ENCODE results near the gene TAMALIN.

TAMALIN gene

DNA sequence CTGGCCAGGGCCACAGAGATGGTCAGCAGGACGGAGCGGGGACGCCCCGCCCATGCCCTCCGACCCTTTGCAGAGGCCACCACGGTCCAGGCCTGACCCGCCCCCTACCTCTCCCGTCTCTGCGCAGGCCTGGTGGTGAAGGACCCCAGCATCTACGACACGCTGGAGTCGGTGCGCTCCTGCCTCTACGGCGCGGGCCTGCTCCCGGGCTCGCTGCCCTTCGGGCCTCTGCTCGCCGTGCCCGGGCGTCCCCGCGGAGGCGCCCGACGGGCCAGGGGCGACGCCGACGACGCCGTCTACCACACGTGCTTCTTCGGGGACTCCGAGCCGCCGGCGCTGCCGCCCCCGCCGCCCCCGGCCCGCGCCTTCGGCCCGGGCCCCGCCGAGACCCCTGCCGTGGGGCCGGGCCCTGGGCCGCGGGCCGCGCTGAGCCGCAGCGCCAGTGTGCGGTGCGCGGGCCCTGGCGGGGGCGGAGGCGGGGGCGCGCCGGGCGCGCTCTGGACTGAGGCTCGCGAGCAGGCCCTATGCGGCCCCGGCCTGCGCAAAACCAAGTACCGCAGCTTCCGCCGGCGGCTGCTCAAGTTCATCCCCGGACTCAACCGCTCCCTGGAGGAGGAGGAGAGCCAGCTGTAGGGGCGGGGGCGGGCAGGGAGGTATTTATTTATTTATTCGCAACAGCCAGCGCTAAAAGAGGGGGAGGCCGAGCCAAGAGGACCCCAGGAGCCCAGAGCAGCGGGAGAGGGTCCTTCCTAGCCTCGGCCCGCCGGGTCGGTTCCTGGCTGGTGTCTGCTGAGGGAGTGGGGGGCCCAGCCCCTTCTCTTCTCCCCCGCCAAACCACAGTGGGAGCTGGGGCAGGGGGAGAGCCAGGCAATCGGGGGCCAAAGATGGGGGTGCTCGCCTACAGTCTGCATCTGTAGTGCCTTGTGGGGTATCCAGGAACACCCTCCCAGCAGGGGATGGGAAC, 8.1 kb downstream of the TAMALIN start:
- DNase-seq: no peak

DNA sequence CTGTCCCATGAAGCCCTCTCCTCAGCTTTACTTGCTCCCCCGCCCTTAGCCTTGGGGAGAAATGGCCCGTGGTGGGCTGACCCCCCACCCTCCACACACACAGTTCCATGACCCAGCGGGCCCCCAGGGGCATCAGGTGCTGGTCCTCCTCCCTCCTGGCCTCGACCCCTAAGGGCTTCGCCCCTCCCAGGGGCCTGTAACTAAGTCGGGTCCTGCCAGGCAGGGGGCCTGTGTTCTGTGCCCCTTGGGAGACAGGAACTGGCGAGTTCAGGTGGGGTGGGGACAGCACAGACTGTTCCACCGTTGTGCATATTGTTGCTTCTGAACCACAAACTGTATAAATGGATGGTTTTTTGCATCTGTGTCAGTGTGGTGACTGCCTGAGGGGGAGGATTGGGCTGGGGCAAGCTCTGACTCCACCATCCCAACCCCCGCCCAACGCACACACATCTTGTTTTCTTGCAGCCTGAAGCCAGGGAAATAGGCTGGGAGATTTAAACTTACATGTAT, 8.8 kb downstream of the TAMALIN start:
- DNase-seq: no peak

DNA sequence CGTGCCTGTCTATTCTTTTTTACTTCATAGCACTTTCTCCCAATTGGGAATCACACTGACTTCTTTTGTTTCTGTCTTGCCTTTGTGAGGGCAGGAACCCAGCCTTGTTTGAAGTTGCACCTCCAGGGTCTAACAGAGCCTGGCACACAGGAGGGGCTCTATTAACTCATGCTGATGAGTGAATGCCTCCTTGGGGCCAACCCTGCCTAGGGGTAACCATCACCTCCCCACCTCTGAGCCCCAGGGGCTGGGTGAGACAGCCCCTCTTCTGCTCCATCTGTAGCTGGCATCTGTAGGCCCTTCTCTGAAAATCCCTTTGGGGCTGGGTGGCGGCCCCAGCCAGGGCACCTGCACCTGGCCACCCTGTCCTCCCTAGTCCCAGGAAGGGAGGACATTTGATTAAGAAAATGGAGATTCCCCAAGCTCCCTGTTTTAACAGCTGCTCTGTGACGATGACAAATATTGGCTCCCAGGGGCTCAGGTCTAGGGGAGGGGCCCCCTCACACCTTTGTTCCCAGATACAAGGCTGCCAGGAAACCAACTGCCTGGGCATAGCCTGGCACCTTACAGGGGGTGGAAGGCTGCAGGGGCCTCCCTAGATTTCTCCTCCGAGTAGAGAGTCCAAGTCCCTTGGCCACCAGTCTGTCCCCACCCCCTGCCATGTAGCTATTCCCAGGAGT, 11.8 kb downstream of the TAMALIN start:
- no peak for DNase-seq

DNA sequence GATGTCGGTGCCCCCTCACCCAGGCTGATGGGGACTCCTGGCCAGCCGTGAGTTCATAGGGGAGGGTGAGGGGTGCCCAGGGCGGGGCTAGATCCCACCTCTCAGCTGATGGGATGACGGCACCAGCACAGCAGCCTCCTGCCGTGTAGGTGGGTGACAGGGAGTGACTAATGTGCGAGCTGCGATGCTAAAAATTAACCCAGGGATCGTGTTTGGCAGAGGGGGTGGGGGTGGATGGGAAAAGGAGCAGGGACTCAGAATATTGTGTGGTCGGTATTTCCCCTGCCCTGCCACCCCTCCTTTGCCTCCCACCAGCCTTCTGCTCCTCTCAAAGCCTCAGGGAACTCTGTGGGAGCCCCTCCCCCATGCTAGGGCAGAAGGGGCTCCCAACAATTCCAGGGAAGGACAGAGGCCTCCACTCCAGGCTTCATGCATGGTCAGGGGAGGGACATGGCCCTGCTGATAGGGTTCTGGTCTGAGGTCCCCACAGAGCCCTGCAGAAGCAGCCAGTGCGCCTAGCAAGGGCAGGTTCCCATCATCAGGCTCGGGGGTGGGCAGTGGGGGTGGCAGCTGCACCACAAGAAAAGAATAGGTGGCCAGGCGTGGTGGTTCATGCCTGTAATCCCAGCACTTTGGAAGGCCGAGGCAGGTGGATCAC, 12.5 kb downstream of the TAMALIN start:
- DNase-seq: no peak

DNA sequence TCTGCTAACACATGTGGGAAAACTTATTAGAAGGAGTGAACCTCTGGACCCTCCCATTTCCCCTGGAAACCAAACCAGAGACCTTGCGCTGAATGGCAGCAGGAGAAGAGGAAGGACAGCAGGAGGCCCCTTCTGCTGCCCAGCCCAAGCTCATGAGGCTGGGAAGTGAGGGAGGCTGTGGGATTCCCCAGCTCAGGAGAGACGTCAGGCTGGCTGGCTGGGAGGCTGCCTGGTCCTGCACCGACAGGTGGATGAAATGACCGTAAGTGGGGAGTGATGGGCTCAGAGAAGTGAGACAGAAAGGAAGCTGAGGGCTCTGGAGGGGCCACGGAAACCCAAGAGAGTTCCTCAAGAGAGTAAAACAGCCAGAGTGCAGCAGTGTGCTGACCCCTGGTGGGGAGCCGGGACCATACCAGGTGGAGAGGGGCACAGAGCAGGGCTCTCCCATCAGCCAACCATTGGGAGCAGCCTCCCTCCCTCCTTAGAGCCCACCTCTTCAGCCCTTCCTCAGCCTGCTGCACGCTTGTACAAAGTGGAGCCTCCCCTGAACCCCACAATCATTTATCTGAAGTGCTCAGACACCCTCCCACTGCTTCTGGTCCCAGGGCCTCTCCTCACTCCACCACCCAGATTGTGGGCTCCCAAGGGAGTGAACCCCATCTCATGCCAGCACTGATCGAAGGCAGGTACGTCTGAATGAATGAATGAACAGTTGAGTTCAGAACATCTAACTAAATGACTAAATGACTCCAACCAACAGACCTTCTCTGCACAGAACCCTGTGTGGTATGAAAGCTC, 14.0 kb downstream of the TAMALIN start:
- no peak for DNase-seq

DNA sequence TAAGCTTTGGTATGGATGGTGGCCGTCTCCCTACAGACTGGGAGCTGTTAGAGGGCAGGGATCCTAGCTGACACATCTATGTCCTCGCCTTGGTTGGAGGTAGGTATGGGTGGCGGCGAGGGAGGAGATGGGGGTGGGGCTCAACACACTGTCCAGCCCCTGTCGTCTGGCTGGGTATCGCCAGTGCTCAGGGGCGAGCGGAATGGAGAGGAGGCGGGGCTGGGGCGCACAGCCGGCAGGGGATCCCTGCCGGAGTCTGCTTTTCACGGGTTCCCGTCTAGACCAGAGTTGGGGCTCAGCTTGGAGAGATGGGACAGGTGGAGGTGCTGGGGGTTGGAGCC, 16.1 kb downstream of the TAMALIN start:
- DNase-seq: no peak

DNA sequence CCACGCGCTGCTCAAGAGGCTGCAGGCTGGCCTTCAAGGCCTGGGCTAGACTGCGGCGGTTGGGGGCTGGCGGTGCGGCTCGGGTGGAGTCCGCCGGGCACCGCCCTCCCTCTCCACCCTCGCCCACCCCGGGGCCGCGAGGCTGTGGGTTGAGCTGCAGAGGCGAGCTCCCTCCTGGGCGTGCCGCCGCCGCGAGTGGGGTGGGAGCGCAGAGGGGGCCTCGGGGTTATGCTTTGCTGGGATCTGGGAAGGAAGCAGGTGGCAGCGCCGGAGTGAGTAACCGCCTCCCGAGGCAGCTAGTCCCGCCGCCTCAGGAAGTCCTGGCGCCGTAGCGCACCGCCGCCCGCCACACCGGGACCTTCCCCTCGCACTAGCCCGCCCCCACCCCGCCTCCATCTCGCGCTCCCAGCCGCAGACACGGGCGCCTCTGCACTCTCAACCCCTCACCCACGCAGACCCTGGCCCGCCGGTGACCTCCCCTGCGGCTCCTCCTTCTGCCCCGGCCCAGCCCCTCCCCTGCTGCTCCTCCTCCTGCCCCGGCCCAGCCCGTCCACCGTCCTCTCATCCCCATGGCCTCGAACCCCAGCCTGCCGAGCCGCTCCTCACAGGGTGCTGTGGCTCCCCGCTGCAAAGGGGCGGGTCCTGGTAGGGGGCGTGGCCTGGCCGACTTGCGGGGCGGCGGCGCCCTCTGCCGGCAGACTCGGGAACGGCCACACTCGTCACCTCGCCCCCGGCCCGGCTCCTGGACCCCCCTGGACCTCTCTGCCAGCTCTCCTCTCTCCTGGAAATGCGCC, 16.6 kb downstream of the TAMALIN start:
- peak in 1 of 2 experiments; percentile 5 for DNase-seq

DNA sequence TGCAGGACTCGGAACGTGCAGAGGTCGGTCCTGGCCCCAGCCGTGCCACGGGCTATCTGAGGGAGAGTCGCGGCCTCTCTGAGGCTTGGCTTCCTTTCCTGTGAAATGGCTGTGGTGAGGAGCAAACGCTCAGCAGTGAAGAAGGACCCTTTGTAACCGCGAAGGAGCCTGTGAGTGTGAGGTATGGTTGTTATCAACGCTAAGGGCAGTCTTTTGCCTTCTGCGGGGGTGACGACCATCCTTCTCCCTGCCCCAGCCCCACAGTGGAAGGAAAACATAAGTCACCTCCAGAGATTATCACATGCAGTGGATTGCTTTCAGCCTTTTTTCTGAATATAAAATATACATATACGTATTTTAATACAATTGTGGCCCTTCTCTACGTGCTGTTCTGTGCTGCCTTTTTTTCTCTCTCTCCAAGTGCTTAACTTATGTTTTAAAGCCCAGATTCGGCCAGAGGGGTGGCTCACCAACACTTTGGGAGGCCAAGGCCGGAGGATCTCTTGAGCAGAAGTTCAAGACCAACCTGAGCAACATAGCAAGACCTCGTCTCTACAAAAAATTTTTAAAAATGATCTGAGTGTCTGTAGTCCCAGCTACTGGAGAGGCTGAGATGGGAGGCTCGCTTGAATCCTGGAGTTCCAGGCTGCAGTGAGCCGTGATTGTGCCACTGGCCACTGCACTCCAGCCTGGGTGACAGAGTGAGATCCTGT, 17.4 kb downstream of the TAMALIN start:
- no peak for DNase-seq

DNA sequence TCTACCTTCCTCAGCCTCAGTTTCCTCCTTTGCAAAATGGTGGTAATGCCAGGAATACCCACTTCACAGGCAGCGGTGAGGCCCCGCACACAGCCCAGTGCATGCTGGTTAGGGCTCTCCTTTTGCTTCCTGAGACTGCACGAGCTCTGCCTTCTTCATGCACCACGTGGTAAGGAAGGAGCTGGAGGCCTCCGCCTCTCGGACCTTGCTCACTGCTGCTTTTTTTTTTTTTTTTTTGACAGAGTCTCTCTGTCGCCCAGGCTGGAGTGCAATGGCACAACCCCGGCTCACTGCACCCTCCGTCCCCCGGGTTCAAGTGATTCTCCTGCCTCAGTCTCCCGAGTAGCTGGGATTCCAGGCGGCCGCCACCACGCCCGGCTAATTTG, 18.1 kb downstream of the TAMALIN start:
- no peak for DNase-seq

DNA sequence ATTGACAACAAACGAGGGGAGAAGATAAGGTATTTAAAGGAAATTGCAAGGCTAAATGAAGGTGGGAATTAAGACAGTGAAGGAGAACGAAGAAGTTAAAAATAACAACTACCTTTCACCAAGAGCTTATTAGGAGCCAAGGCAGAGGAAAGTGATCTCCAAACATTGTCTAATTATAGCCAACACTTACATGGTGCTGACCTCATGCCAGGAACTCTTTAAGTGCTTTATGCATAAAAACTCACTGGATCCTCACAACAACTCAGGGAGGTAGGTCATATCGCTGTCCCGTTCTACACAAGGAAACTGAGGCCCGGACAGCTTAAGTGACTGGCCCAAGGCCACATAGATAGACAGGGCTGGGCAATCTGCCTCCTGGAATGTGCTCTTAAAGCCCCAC, 19.5 kb downstream of the TAMALIN start:
- DNase-seq: no peak

DNA sequence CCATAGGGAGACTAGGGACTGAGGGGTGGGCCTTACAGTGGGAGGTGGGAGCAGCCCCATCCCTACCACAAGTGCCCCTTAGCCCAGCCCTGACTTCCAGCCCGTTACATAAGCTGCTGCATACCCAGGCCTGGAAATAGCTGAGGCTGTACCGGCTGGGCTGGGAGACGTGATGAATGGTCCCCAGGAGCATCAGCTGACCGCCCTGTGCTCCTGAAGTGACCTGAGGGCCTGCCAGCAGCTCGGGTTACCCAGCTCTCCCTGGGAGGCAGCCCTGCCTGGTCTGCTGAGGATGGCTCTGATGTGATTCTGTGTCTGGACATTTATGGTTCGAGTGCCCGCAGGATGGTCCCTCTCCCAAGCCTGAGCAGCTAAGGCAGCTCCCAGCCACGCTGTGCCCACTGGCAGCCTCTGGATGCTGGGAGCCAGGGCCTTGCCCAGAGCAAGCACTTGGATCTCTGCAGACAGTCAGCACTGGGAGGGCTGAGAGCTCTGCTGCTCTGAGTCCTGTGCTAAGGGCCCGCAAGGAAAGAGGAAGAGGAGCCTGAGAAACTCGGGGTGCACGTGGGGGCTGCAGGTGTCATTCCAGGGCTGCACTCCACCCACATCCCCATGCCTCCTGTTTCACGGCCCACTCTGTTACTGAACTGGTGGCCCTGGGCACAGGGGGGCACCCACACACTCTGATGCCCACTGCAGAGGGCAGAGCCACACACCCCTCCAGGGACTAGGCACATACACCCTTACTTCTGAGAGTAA, 20.5 kb downstream of the TAMALIN start:
- no peak for DNase-seq

DNA sequence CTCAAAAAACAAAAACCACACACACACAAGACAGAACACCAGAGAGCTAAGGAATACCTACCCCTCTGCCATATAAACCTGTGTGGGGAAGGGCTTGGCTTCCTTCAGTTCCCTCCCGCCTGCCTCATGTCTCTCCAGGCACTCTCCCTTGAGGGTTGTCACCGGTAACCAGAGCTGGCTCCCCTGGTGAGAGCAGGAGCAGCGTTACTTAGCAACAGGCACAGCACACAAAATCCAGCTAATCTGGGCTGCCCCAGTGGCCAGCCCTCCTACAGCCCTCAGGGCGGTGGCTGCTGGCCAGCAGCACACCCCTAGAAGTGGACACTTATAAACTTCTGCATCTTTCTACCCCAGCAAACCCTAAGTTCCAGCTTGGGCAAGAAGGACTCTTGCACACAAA, 22.9 kb downstream of the TAMALIN start:
- no peak for DNase-seq

DNA sequence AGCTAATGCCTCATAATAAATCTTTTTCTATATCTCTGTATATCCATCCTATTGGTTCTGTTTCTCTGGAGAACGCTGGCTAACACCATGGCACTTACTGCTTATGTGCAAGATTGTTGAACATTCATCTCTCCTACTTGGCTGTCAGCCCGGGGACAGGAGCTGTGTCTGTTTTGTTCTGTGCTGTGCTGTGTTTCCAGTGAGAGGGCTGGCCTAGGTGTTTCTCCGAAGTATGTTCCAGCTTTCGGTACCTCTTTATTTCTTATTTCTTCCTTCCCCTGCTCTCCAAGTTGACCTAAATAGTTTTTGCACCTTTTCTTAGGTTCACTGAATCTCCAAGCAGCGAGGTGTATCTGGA, 25.7 kb downstream of the TAMALIN start:
- peak in 1 of 2 experiments; percentile 54 for DNase-seq

DNA sequence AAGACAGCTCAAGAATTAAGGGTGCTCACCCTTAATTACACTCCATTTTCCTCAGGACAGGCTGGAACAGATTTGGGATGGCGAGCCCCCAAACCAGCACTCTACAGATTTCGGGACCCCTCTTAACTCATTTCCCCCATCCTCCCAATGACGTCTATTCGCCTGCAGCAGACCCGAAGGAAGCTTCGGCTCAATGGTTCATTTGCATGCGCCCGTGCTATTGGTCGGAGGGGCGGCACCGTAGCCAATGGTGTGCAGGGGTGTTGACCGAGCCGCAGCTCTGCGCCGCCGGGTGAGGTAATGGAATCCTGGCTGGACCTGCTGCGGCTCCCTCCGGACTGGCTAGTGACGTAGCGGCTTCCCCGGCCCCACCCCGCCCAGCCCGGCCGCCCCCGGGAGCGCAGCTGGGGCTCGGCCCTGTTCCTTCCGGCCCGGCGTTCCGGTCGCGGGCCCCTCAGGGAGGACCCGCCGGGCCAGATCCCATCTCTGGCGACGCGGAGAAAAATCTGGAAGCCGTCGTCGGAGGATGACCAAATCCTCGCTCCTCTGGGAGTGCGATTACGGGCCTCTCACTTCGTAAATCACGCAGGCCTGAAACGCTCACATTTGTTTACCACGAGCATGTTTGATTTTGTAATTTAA, 26.2 kb downstream of the TAMALIN start:
- DNase-seq: peak; percentile 93 to 96

DNA sequence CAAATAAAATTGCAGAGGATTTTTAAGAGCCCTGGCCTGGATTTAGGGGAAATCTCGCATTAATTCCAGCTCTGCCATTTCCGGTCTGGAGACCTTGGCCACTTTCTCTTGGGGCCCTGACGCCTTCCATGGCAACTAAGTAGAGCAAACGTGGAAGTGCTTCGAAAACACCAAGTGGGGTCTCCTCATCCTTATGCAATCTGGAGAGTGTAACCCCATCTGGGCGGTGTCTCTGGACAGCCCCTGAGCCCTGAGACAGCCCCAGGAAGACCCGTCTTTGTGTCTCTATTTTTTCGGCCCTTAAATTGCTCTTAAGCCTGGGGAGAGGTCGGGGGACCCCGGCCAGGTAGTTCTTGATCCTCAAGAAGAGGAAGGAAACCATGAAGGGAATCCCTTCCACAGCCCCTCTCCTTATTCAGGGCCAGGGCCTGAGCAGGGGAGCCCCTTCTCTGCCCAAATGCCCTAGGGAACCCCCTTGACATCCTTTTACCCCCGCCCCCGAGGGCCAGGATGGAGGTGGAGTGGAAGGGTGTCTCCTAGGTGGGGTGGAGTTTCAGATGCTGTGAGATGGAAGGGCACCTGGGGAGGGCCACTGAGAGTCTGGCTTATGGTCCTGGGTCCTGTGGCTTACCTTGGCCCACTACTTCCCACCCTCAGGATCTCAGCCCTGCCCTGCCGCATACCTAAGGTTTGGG, 26.8 kb downstream of the TAMALIN start:
- DNase-seq: no peak

DNA sequence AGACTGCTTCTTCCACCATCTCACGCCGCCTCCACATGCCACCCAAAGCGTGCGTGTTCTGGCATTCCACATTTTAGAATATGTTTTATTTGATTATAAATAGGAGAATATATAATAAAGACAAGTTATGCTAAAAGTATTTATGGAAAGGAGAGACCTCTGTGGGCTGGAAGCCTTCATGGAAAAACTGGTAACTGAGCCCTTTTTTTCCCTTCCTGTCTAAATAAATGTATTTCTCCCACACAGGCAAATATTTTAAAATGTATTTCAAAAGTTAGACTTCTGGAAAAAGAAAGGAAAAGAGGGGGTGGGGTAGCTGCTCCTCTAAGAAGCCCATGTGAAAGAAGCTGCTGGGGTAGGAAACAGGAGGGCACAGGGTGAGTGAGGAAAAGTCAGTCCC, 28.4 kb downstream of the TAMALIN start:
- no peak for DNase-seq

DNA sequence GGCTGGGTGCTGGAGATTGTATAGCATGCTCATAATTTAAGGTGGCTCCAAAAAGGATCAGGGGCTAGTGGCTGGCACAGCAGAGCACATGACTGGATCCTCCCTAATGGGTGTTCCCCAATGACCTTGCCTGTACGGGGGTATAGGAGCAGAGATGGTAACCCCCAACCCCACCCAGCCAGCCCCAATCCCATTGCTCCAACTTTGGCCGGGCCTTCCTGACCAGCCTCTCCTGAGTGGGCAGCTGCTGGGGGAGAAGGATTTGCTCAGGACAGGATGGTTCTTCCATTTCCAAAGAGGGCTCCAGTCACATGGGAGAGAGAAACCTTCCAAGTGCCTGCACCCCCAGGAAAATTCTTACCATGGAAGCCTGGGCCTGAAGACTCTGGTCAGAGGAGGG, 29.2 kb downstream of the TAMALIN start:
- DNase-seq: no peak

DNA sequence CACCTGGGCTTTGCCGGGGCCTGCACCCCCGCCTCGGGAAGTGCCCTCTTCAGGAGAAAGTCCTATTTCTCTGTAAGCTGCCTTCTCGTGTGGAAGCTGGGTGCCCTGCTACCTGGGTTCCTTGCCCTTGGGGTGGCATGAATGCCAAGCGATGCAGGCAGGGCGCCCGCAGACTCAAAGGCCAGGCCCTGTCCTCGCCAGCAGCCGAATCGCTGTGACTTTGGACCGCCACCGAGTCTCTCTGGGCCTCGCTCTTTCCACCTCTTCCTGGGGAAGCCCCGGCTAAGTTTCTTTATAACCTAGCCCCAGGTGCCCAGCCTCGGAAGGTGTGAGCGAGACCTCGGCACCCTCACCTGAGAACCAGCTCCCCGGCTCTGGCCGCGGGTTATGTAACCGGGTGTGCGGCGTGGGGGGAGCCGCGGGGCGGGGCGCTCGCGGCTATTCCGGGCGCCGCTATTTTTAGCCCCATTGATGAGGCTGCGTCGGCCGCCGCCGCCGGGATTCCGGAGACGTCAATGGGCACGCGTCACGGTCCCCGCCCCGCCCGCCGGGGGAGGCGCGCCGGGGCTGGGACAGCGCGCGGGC, 29.9 kb downstream of the TAMALIN start:
- peak; percentile 20 to 61 for DNase-seq
